Cerebellar cortex (tissue), 1 donor: ENCODE measurements around the gene LRRC41.
"Not testable (repeated sequence)": the region's sequence is repeated elsewhere in the genome, so short reads cannot be mapped to it uniquely, and the experiment has no call there.

Source experiments
- DNase-seq: peaks from one replicate; pipeline ENCODE4 v3.0.0-alpha.2; 2015; ENCODE audit warnings: low spot score

LRRC41 gene

GRCh38 chr1:46244656-46245371, 58.6 kb downstream of the LRRC41 start:
- peak; percentile 31 for DNase-seq

- not testable (repeated sequence) for DNase-seq
Measured at GRCh38 chr1:46243831-46244230, 59.6 kb downstream of the LRRC41 start.

GRCh38 chr1:46242918-46243317, 60.5 kb downstream of the LRRC41 start:
- no peak for DNase-seq

GRCh38 chr1:46241733-46242132, 61.7 kb downstream of the LRRC41 start:
- not testable (repeated sequence) for DNase-seq

GRCh38 chr1:46238865-46239264, 64.6 kb downstream of the LRRC41 start:
- not testable (repeated sequence) for DNase-seq

GRCh38 chr1:46236882-46237281, 66.5 kb downstream of the LRRC41 start:
- no peak for DNase-seq

GRCh38 chr1:46231231-46231630, 72.2 kb downstream of the LRRC41 start:
- DNase-seq, result not testable (repeated sequence)
